K562 (cell line): ENCODE measurements around the gene MRGPRD. TPM values are rescaled to one million over a fixed set of nuclear protein-coding genes. Genes with fewer than 3 reads are reported as not detected.
A peak's percentile ranks its signal among the peaks of the same experiment; 100 is the strongest.

Experiments
- ATAC-seq: fragments of 200-7000 bp; cut with Tn5 transposase; 3 replicates; pipeline ENCODE4 v1.9.1; 2020; ENCODE audit warnings: moderate library complexity
- BruUV-seq: library from RNA; stranded (reverse); fragments of 400-500 nt; replicated peaks from 2 replicates; lab custom pipeline; 2021; lab: Mats Ljungman, UMichigan
- CTCF ChIA-PET: fragments of 300-600 bp; formaldehyde crosslinking; extraction: SDS; loops from one replicate; lab custom pipeline; 2021; ENCODE audit warnings: low intra/inter-chr PET ratio; lab: Yijun Ruan, JAX
- POLR2A ChIA-PET: fragments of 300-600, 350-650 bp; sonication (Branson Sonifier 250); formaldehyde crosslinking; extraction: SDS; loops from one replicate; lab custom pipeline; 2021; ENCODE audit warnings: antibody characterized with exemption, inconsistent platforms; lab: Yijun Ruan, JAX
- DNase-seq, 4 experiments: peaks; one replicate each; pipeline versions ENCODE4 v3.0.0 to v3.0.0-alpha.2; 2011 to 2018; ENCODE audit warnings: low spot score in 3 of 4, mixed read lengths in 3 of 4; ENCODE audit errors: extremely low read depth in 1 of 4
- FAIRE-seq: peaks from 2 replicates; lab custom pipeline; 2011; peaks lifted over from hg19 to GRCh38; lab: Jason Lieb, UNC
- H2AFZ ChIP-seq: 2 replicates; pipeline ENCODE4 v1.6.0; 2011; ENCODE audit warnings: low read depth, low read length, control low read depth, inconsistent platforms
- H3K27ac ChIP-seq: fragments of 200-600 bp; 3 replicates; pipeline ENCODE4 v1.8.0; 2011; ENCODE audit warnings: low read depth, mild to moderate bottlenecking, control low read depth, inconsistent platforms, low read length, moderate library complexity, mixed read lengths; ENCODE audit errors: extremely low read depth
- H3K27me3 ChIP-seq, 2 experiments: fragments of 300-600 bp in 1 of 2; 2 replicates in 1 of 2; 3 replicates in 1 of 2; pipeline versions ENCODE4 v1.6.0 to v1.8.0; 2011; ENCODE audit warnings: inconsistent platforms in 2 of 2, low read length in 2 of 2, mild to moderate bottlenecking in 1 of 2, mixed read lengths in 1 of 2, moderate library complexity in 1 of 2; ENCODE audit not compliant: control insufficient read depth in 2 of 2, insufficient read depth in 2 of 2
- H3K36me3 ChIP-seq: fragments of 300-600 bp; 3 replicates; pipeline ENCODE4 v1.8.0; 2011; ENCODE audit warnings: mild to moderate bottlenecking, low read length, inconsistent platforms; ENCODE audit not compliant: control insufficient read depth, insufficient read depth
- H3K4me1 ChIP-seq, 2 experiments: fragments of 200-600 bp in 1 of 2; replicated peaks in 1 of 2; 2 replicates in 1 of 2; 3 replicates in 1 of 2; pipeline versions ENCODE4 v1.5.1 to v1.8.0; 2011; ENCODE audit warnings: inconsistent platforms in 2 of 2, low read length in 2 of 2, mild to moderate bottlenecking in 1 of 2, mixed read lengths in 1 of 2, moderate library complexity in 1 of 2; ENCODE audit not compliant: control insufficient read depth in 2 of 2, insufficient read depth in 2 of 2
- H3K4me2 ChIP-seq: 2 replicates; pipeline ENCODE4 v1.6.1; 2011; ENCODE audit warnings: low read length, control low read depth, inconsistent platforms, mixed read lengths; ENCODE audit not compliant: insufficient read depth
- H3K4me3 ChIP-seq: fragments of 200-600 bp; sonication (generic), shearing (Covaris generic); 2 replicates; pipeline ENCODE4 v1.5.1; 2016; ENCODE audit warnings: control low read depth, inconsistent platforms
- H3K79me2 ChIP-seq: fragments of 200-600 bp; 3 replicates; pipeline ENCODE4 v1.8.0; 2011; ENCODE audit warnings: low read length, inconsistent platforms; ENCODE audit not compliant: control insufficient read depth, insufficient read depth
- H3K9ac ChIP-seq, 2 experiments: 2 replicates each; pipeline versions ENCODE4 v1.6.0 to v1.6.1; 2011; ENCODE audit warnings: low read depth in 2 of 2, low read length in 2 of 2, control low read depth in 1 of 2, inconsistent platforms in 1 of 2, mild to moderate bottlenecking in 1 of 2, mixed read lengths in 1 of 2; ENCODE audit not compliant: insufficient read depth in 1 of 2
- H3K9me1 ChIP-seq: one replicate; pipeline ENCODE4 v1.6.0; 2011; ENCODE audit warnings: inconsistent platforms, mild to moderate bottlenecking, low read length, moderate library complexity; ENCODE audit not compliant: control insufficient read depth, insufficient read depth
- H3K9me3 ChIP-seq: replicated peaks from 2 replicates; pipeline ENCODE4 v1.5.1; 2011; ENCODE audit warnings: low read depth, low read length, inconsistent platforms; ENCODE audit not compliant: control insufficient read depth, insufficient read depth
- H4K20me1 ChIP-seq: replicated peaks from 2 replicates; pipeline ENCODE4 v1.6.1; 2011; ENCODE audit warnings: low read length, inconsistent platforms, mixed read lengths; ENCODE audit not compliant: control insufficient read depth, insufficient read depth
- MAFF ChIP-seq: IDR thresholded peaks from 2 replicates; pipeline ENCODE4 v1.6.1; 2012; ENCODE audit warnings: low read length, improper control_type of control experiment
- MYC ChIP-seq, 2 experiments: fragments of 250-450 bp in 1 of 2; sonication (Bioruptor Pico) in 1 of 2; IDR thresholded peaks; 2 replicates each; pipeline versions ENCODE4 v1.5.1 to v1.6.1; 2012 to 2021; ENCODE audit warnings: low read depth in 2 of 2, borderline replicate concordance in 1 of 2, improper control_type of control experiment in 1 of 2, low read length in 1 of 2, mild to moderate bottlenecking in 1 of 2, moderate library complexity in 1 of 2
- SLC30A9 ChIP-seq: fragments of 250-450 bp; sonication (Bioruptor Pico); IDR thresholded peaks from 2 replicates; pipeline ENCODE4 v1.8.0; 2022; ENCODE audit warnings: mild to moderate bottlenecking, moderate library complexity
- ZKSCAN8 ChIP-seq: fragments of 200-800 bp; sonication (Bioruptor generic); IDR thresholded peaks from 2 replicates; pipeline ENCODE4 v1.6.1; 2016; ENCODE audit warnings: missing genetic modification characterization, missing compliant biosample characterization
- ZNF24 ChIP-seq: fragments of 450-650 bp; IDR thresholded peaks from 2 replicates; pipeline ENCODE4 v1.6.1; 2016
- WGBS: fragments of 100-300 bp; shearing (Covaris generic); methylation state at CpG from one replicate; pipeline ENCODE4 v1.1.6; 2016; ENCODE audit warnings: low coverage, mixed read lengths; ENCODE audit not compliant: insufficient coverage; ENCODE audit errors: missing lambda C conversion rate; 5-methylcytosine and 5-hydroxymethylcytosine counted together
- in situ Hi-C: fragments of 300-500 bp; cut with MboI; formaldehyde crosslinking; loops from 4 replicates; pipeline ENCODE4 v1.15.0; 2018; ENCODE audit warnings: inconsistent platforms, mixed read lengths
- intact Hi-C: fragments of 100-400 bp; cut with micrococcal nuclease; formaldehyde crosslinking; loops from 2 replicates; pipeline ENCODE4 v1.14.2; 2022
- polyA plus RNA-seq, 8 experiments: library from polyadenylated mRNA; depleted of rRNA in 4 of 8; stranded (reverse) in 5 of 8; unstranded in 3 of 8; fragments of >200 nt; fragmentation: Nextera tagmentation in 2 of 8; fragmentation: Illumina TruSeq in 1 of 8; extraction: Ambion mirVana in 2 of 8; extraction: Trizol in 1 of 8; gene quantifications; 2 replicates each; pipeline versions ENCODE4 v1.2.1 to v1.2.3, GENCODE V29; 2011 to 2014; ENCODE audit warnings: inconsistent platforms in 1 of 8, missing spikeins in 1 of 8
- total RNA-seq, 7 experiments: library from RNA; depleted of rRNA in 6 of 7; stranded (reverse); fragments of >200 nt in 6 of 7; fragmentation: Illumina TruSeq in 2 of 7; extraction: Trizol in 2 of 7; gene quantifications; 2 replicates each; pipeline versions ENCODE4 v1.2.1 to v1.2.3, GENCODE V29; 2011 to 2021; ENCODE audit warnings: low replicate concordance in 1 of 7
- TF ChIP-seq, protein P1 (sequence below): sonication (generic); formaldehyde crosslinking; IDR thresholded peaks from 2 replicates; pipeline ENCODE4 v1.9.0; 2022; ENCODE audit warnings: mild to moderate bottlenecking, missing genetic modification reagents
- TF ChIP-seq, protein P2 (sequence below): fragments of 450-650 bp; conservative IDR thresholded peaks from 2 replicates; pipeline ENCODE4 v1.6.1; 2016; ENCODE audit warnings: missing genetic modification characterization, low read depth, mild to moderate bottlenecking, control low read depth, missing compliant biosample characterization

The MRGPRD gene
- total and polyA plus RNA-seq, 9 of the 15 experiments (the other 6 are each of a cell fraction or from before 2014, with no cell fraction given) = not detected

DNA sequence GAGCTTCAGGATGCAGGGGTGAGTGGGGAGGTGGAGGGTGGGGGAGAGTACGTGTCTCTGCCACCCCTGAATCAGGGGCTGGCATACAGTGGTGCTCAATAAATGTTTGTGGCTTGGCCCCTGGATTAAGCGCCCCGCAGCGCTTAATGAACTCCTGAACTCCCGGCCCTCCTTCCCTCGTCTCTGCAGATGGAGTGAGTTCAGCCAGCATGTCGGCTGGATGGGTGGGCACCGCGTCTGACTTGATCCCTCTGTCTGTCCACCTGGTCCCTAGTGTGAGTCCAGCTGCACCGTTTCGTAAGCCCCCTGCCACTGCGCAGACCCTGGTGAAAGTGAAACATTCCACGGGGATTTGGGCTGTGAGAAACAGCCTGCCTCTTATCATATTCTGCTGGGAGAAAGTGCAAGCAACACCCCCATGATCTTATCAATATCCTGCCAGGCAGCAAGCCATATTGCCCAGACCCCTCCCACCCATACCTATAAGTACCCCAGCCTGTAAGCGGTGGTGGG lies 12.0 kb upstream of the MRGPRD start:
- POLR2A ChIA-PET = interaction anchor here (0.6 to 0.8 kb wide), 3 partner anchors 18 to 47 kb away, joined by 3 read pairs; no protein-coding TSS in a partner anchor
- H3K4me3 ChIP-seq = no peak overlapping the region
- FAIRE-seq = no peak
- H3K36me3 ChIP-seq = no peaks in the 10 kb centered on the region
- H3K27ac ChIP-seq = no peak overlapping the region
- intact Hi-C loops = no loop called here
- TF ChIP-seq ZKSCAN8 = peak; percentile 73; the same call in 1 of the 2 replicates
- TF ChIP-seq, protein P1, sequence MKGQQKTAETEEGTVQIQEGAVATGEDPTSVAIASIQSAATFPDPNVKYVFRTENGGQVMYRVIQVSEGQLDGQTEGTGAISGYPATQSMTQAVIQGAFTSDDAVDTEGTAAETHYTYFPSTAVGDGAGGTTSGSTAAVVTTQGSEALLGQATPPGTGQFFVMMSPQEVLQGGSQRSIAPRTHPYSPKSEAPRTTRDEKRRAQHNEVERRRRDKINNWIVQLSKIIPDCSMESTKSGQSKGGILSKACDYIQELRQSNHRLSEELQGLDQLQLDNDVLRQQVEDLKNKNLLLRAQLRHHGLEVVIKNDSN = no peak
- TF ChIP-seq, all 486 proteins: peak for 1
- peaks cover 39 to 69% of the 10 kb centered on the region in 2 experiments for H3K27me3 ChIP-seq
- H3K4me1 ChIP-seq = peaks cover 0 to 7% of the 10 kb centered on the region in 2 experiments; a peak in 1 of 5 replicates
- CTCF ChIA-PET = no interaction called here
- no peaks in the 10 kb centered on the region for H4K20me1 ChIP-seq
- no peak overlapping the region for H2AFZ ChIP-seq
- no TSS peak for BruUV-seq
- ATAC-seq = no peak
- no peaks in the 10 kb centered on the region for H3K79me2 ChIP-seq
- H3K9ac ChIP-seq = no peak overlapping the region
- in situ Hi-C loops = no loop called here
- no peak for DNase-seq
- no peaks in the 10 kb centered on the region for H3K9me1 ChIP-seq
- no peak overlapping the region for H3K4me2 ChIP-seq
- no peaks in the 10 kb centered on the region for H3K9me3 ChIP-seq
- 2% methylated on average over 14 of the region's 14 CpGs for WGBS

DNA sequence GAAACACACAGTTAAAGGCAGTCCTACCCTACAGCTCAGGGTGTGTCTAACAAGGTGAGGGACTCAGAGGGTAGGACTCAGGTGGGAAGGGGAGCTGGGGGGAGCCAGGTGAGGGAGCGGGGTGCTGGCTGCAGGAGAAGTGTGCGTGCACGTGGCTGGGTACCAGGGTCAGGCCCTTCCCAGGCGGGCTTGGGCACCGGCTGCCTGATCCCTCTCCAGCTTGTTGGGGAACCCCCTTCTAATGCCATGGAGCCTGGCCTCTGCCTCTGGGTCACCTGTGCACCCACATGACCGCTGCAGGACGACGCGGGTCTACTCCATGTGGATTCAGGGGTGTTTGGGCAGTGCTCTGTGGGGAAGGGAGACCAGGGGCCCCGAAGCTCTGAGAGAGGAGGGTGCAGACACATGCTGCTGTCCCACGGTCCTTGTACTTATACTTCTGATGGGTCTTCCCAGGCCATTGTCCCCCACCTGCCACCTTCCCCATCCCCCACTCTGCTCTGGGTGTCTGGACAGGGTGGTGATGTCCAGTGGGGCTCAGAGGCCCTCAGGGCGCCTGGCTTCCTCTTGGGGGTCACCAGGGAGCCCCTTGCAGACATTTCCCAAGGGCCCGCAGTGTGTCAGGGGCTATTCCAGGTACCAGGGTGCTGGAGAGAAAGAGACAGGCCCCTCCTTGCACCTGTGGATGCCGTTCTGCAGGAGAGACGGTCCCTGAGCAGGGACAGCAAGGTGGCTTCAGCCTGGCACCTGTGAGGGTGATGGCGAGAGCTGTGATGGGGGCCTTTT lies 10.4 kb upstream of the MRGPRD start:
- Histone ChIP-seq H3K27me3 (peaks cover 32 to 53% of the 10 kb centered on the region in 2 experiments), H3K27ac (no peak overlapping the region), H3K4me3 (no peak overlapping the region), H3K9ac (no peak overlapping the region), H3K4me2 (no peak overlapping the region), H2AFZ (no peak overlapping the region), H3K9me1 (no peaks in the 10 kb centered on the region), H3K36me3 (no peaks in the 10 kb centered on the region), H3K79me2 (no peaks in the 10 kb centered on the region), H3K9me3 (no peaks in the 10 kb centered on the region; the same call in 1 of the 2 replicates), H4K20me1 (no peaks in the 10 kb centered on the region), H3K4me1 (peaks cover 0 to 3% of the 10 kb centered on the region in 2 experiments; a peak in 1 of 5 replicates)
- no peak for FAIRE-seq
- TF ChIP-seq SLC30A9 (CRISPR knock-in tag) (no peak), ZNF24 (no peak), MYC (IDR thresholded peaks at IDR 0.05; ENCODE audit: low read depth, low read length) (no peak), MYC (CRISPR knock-in tag; IDR thresholded peaks at IDR 0.05; ENCODE audit: borderline replicate concordance, low read depth) (no peak), MAFF (no peak)
- TF ChIP-seq, protein P2, sequence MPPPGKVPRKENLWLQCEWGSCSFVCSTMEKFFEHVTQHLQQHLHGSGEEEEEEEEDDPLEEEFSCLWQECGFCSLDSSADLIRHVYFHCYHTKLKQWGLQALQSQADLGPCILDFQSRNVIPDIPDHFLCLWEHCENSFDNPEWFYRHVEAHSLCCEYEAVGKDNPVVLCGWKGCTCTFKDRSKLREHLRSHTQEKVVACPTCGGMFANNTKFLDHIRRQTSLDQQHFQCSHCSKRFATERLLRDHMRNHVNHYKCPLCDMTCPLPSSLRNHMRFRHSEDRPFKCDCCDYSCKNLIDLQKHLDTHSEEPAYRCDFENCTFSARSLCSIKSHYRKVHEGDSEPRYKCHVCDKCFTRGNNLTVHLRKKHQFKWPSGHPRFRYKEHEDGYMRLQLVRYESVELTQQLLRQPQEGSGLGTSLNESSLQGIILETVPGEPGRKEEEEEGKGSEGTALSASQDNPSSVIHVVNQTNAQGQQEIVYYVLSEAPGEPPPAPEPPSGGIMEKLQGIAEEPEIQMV (tag) = no peak
- no peak for DNase-seq
- in situ Hi-C loops = no loop called here
- intact Hi-C loops = no loop called here
- POLR2A ChIA-PET = no interaction called here
- CTCF ChIA-PET = no interaction called here
- no peak for ATAC-seq
- WGBS = 3% methylated on average over 11 of the region's 16 CpGs
- no TSS peak for BruUV-seq
